Raji (cell line): Measurements from ENCODE around the gene GOLGA7B.

Experiments used
- POLR2A ChIP-seq: IDR thresholded peaks from 2 replicates; pipeline ENCODE4 v1.6.1; 2011; ENCODE audit warnings: low read depth, low read length, control low read depth; ENCODE audit not compliant: insufficient read depth

Gene GOLGA7B

GRCh38 chr10:97823734-97824133 lies 25.9 kb upstream of the GOLGA7B start:
- TF ChIP-seq POLR2A = no peak

- no peak for TF ChIP-seq POLR2A
These were observed 24.5 kb upstream of the GOLGA7B start for GRCh38 chr10:97825020-97825760.

DNA sequence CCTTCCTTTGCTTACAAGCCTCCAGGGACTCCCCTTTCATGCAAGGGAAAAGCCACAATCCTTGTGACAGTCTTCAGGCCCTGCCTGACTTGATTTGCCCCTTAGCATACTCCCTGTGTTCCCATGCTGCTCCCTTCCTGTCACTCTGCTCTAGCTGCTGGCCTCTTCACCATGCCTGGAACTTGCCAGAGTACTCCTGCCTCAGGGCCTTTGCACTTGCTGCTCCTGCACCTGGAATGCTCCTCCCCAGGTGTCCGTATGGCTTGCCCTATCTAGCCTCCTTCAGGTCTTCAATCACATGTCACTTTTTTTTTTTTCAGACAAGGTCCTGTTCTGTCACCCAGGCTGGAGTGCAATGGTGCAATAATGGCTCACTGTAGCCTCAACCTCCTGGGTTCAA lies 22.8 kb upstream of the GOLGA7B start:
- no peak for TF ChIP-seq POLR2A

DNA sequence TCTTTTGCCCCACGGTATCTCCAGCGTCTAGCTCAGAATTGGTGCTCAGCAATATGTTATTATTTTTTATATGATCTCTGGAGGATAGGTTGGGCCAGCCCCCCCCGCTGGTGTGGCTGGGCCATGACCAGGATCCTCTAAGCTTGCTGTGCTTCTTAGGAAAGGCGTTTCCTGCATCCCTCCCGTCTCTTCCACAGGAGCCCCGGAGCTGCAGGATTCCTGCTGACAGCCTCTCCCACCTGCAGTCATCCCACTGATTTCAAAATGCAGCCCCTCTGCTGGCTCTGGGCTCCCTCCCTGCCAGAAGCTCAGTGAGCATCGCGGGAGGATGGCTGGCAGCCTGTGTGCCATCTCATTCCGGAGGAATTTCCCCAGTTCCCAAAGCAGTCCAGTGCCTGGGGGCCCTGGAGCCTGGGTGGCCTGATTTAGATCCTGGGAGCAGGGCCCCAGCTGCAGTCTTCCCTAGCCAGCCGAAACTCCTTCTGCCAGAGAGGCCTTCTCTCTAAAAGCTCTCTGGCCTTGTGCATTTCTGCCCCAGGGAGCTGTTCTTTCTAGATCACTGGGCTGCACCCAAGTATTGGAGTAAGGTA lies 21.8 kb upstream of the GOLGA7B start:
- no peak for TF ChIP-seq POLR2A

GRCh38 chr10:97828721-97829120 lies 20.9 kb upstream of the GOLGA7B start:
- TF ChIP-seq POLR2A = no peak

GRCh38 chr10:97830064-97830463 lies 19.6 kb upstream of the GOLGA7B start:
- no peak for TF ChIP-seq POLR2A

DNA sequence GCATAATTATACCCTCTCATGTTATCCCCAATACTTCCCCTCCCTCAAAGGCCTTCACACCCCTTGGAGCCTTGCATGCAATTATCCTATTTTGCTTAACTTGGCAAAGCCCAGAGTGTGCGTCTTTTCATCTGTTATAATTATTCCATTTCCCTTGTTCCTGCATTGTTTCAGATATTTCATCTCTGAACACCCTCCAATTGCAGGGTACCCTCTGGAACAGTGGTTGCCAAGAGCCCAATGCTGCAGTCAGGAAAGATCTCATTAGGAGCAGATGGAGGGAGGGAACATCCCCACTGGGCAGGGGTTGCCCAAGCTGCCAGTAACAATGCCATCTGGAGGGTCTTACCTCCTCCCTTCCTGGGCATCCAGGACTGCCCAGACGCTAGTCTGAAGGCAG lies 18.4 kb upstream of the GOLGA7B start:
- no peak for TF ChIP-seq POLR2A

DNA sequence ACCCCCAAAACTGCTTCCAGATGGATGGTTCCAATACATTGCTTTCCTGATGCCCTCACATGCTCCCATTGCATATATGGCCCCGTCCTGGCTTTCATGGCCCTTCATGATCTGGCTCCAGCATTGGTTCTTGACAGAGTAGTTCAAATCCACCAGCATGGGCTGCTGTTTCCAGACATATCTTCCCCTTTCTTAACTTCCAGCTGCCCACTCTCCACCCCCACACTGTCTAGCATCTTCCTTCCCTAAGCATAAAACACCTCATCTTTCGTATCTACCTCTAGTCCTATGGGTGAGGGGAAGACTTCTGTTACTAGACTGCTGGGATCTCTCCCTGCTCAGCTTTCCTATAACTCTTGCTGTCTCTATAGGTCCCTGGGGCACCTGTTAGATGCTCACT lies 13.2 kb upstream of the GOLGA7B start:
- TF ChIP-seq POLR2A = no peak

DNA sequence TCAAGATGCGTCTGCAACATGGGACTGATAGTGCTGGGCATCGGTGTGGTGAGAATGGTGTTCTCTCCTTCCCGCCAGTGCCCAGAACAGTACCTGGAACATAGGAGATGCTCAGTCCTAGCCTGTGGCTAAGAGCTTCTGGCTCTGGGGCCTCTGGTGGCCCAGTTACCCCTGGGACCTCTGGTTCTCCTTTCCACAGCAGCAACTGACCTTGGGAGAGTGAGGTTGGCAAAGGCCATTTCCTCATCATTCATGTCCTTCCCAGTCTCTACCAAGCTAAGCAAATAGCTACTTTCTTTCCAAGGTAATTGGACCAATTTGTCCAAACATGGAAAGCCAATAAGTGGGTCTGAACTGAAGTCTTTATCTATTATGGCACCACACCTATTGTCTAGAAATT lies 11.6 kb upstream of the GOLGA7B start:
- TF ChIP-seq POLR2A = no peak

DNA sequence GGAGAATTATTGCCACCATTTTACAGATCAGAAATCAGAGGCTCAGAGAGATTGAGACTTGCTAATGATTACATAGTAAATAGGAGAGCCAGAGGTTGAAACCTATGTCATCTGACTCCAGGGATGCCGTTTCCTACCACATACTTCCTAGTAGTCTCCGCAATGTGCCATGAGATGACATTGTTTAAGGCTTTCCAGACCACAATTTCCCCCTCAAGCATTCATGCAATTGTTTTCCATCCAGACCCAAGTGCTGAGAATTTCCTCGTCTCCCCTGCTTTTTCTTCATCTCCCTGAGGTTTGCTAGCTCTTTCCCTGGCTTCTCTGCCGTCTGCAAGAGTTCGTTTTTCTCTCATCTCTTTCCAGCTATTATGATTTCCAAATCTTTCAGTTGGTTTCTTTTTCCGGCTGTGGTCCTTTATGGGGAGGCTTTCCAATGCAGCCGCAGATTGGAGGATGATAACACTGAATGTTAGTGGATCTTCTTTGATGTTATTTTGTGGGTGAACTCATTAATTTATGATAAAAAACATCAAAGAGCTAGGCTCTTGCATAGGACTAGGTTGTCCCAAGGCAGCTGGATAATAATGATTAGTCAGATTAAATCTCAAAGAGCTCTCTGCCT lies 6.9 kb upstream of the GOLGA7B start:
- TF ChIP-seq POLR2A = no peak

GRCh38 chr10:97843281-97843671 lies 6.4 kb upstream of the GOLGA7B start:
- no peak for TF ChIP-seq POLR2A

DNA sequence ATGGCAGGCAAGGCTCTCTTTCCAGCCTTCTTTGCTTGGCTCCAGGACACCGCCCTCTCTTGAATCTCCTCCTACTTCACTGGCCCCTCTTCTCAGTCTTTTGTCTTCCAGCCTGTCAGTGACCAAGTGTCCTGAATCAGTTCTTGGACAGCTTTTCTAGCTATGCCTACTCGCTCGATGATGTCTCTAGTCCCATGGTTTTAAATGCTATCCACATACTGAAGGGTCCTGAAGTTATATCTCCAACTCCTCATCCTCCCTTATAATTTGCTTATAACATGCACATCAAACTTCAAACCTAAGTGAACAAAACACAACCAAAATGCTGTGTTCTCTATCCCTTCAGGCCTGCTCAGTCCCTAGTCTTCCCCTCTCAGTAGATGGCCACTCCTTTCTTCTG lies 5.0 kb upstream of the GOLGA7B start:
- TF ChIP-seq POLR2A = no peak

GRCh38 chr10:97849103-97849686 lies 448 bp upstream of the GOLGA7B start:
- no peak for TF ChIP-seq POLR2A

- no peak for TF ChIP-seq POLR2A
These were observed 803 bp downstream of the GOLGA7B start for GRCh38 chr10:97850446-97850845.

DNA sequence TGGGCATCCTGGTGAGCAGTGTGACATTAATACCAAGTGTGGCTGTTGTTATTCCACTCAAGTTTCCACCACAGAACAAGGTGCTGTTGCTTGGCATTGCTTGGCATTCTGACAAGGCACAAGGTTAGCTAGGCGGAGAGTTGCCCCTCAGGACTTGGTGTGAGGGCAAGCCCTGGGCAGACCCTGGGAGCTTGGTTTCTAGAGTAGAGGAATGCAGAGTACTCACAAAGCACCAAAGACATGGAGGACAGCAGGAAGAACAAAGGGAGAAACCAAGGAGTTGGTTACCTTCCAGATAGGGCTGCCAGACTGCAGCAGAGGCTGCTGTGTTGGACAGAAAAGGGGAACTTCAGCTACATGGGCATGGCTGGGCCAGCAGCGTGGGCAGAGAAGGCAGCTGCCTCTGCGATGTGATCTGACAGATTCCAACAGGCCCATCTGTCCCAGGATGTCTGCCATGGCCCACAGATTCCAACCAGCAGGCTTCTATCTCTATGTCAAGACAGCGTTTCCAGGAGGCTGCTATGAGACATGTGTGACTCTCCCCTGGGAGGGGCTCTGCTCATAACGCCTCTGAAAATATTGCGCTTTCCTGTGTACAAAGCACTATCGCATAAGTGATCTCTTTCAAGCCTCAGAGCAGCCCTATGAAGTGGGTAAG lies 1.8 kb downstream of the GOLGA7B start:
- no peak for TF ChIP-seq POLR2A

DNA sequence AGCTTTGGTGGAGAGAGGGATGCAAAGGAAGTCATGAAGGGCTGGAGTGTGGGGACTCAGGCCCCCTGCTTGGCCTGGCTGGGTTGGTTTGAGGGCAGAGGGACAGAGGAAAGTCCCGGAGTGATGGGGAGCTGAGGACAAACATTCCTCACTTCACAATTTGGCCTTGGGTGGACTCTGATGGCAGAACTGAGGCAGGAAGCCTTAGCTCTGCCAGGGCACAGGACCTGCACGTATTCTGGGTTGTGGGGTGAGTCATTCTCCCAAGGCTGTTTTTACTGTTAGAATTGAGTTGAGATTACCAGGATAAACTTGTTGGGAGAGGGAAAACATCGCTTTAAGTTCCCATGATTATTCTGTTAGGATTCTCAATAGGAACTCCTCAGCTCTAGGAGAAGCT lies 2.6 kb downstream of the GOLGA7B start:
- no peak for TF ChIP-seq POLR2A

DNA sequence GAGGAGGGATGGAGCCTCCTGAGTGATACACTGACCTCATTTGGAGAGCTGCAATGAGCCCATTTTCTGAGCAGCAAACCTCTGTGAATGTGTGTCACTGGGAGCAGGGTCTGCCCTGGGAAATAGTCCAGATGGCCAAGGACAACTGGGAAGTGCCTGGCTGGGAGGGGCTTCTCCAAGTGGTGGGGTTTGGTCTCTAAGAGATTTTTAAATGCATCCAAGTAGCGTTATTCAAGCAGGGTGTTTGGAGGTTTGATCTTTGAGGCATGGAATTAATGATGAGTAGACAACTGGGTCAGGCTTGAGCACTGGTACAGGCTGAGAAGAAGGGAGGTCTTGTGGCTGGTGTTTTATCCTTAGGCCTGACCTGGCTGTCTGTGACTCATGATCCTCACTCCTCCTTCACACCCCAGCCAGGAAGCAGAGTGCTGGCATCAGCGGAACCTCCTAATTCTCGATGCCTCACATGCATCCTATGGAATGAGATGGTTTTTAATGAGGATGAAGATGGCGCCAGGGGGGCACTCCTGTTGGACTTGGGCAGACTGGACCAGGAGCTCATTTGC lies 3.3 kb downstream of the GOLGA7B start:
- TF ChIP-seq POLR2A = no peak
